CD4-positive, alpha-beta T cell treated with Interleukin-17A for 1 hour (primary cell): Measurements from ENCODE around the gene CRYBB1.

ENCODE experiments used
- DNase-seq: peaks from one replicate; pipeline ENCODE4 v3.0.0-alpha.2; 2020

CRYBB1 gene

GRCh38 chr22:26549902-26550497 lies 67.8 kb downstream of the CRYBB1 start:
- DNase-seq = no peak
